GM19328 (cell line): ENCODE data around the gene MBTPS2.
"Not testable (repeated sequence)": the region's sequence is repeated elsewhere in the genome, so short reads cannot be mapped to it uniquely, and the experiment has no call there.

Source experiments
- ATAC-seq: cut with Tn5 transposase; IDR thresholded peaks from one replicate; pipeline ENCODE4 v1.9.1; 2021; ENCODE audit warnings: mild to moderate bottlenecking, moderate library complexity; ENCODE audit not compliant: unreplicated experiment

MBTPS2 gene

DNA sequence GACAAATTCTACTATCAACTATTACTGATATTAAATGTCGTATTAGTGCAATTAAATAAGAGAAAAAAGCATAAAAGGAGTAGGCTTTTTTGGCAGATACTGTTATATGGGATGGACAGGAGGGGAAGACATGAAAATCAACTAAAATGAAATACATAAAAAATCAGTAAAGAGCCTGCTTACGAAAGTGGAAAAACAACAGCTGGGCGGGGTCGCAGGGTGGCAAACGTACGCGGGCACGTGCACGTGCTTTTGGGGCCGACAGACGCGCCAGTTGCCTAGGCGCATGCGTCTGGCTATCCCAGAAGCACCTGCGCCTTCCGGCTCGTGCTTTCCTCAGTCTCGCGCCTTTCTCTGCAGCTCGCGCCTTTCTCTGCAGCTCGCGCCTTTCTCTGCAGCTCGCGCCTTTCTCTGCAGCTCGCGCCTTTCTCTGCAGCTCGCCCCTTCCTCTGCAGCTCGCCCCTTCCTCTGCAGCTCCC is 16.6 kb downstream of the MBTPS2 start, which contains the start of gene YY2:
Gene YY2 (plus strand): TSS at position 51 of the 479 bp plus-strand sequence. CDS start 498 bp downstream, outside the sequence.
- no peak for ATAC-seq

DNA sequence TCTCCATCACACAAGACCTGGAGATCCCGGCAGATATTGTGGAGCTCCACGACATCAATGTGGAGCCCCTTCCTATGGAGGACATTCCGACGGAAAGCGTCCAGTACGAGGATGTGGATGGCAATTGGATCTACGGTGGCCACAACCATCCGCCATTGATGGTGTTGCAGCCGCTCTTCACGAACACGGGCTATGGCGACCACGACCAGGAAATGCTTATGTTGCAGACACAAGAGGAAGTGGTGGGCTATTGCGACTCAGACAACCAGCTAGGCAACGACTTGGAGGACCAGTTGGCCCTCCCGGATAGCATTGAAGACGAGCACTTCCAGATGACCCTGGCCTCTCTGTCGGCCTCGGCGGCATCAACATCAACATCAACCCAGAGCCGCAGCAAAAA is 17.1 kb downstream of the MBTPS2 start:
- ATAC-seq = no peak

DNA sequence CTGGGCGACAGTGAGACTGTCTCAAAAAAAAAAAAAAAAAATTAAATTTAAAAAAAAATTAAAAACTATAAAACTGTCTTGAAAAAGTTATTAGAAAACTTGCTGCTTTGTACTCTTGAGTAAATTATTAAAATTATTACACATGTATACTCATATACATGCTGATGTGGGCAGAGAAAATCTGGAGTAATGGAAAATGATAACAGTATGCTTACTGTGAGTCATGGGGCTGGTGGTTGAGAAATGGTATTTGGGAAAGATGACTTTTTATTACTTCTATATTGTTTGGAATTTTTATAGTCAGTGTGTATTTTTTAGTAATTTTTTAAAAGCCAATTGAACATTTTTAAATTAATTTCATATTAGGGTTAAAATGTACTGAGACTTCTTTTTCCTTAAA is 23.8 kb downstream of the MBTPS2 start:
- ATAC-seq = no peak

DNA sequence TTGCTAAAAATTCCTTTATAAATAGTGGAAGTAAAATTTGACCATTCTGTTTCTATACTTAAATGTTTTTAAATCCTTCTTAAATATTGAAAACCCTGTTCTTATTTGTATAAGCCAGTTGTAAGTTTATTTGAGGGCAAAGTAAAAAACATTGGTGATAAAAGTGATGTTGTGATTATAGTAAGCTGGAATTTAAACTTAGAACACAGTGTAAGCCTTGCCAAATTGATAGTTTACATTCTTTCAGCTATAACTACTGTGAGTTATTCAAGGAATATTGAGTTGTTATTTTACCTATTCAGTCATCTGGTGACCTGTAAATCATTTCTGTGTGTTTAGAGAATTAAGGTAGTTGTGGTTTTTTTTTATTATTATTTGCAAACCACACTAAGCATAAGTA is 26.0 kb downstream of the MBTPS2 start:
- ATAC-seq = no peak

GRCh38 chrX:21870494-21870893 is 31.1 kb downstream of the MBTPS2 start:
- ATAC-seq = no peak

DNA sequence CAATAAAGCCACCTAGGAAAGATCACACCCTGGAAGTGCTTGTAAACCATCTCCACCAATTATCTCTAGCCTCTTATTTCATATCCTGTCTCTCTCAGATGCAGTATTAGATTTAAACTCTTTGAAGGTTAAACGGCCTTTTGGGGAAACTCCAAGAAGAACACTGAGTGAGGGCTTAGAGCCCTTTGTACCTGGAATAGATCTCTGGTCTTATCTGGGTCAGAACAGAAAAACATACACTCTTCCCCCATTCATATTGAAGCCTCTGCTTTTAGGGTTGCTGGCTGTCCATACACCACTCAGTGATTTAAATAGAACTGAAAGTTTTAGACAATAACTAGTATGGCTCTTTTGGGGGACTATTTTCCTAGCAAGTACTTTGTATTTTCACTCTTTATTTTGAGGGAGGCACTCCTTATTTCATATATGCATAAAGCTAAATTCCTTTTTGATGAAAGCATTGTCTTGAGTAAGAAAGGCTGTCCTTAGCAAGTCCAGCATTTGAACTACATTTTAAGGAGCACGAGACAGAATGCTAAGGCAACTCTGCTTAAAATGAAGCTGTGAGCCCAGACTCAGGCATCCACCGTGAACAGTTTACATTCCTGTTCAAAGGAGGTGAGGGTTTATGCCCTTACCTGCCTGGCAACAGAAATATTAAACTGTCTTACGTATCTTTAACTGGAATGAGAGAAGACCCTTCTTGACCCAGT is 33.8 kb downstream of the MBTPS2 start:
- no peak for ATAC-seq

GRCh38 chrX:21874182-21874581 is 34.8 kb downstream of the MBTPS2 start:
- ATAC-seq = not testable (repeated sequence)

- ATAC-seq = no peak
These were observed 35.6 kb downstream of the MBTPS2 start for GRCh38 chrX:21875013-21875412.

- ATAC-seq = no peak
These were observed 42.6 kb downstream of the MBTPS2 start for GRCh38 chrX:21881881-21882574.

DNA sequence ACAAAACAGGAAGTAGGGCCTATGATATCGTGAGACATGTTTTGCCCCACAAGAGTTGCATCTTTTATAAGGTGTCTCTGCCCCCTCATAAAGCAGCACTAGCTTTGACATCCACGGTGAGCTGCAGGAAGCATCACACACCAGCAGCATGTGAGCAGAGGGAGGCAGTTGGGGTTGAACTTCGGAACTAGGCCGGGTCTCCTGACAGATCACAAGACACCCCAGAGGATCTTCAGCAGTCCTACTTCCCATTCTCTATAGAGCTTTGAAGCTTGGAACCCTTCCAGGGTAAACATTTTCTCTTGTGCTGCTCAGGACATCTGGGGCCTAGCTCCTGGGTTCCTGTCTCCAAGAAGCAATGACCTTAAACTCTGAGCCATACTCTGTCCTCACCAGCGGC is 43.8 kb downstream of the MBTPS2 start:
- ATAC-seq = no peak

- ATAC-seq = no peak
These were observed 46.2 kb downstream of the MBTPS2 start for GRCh38 chrX:21885568-21885967.

DNA sequence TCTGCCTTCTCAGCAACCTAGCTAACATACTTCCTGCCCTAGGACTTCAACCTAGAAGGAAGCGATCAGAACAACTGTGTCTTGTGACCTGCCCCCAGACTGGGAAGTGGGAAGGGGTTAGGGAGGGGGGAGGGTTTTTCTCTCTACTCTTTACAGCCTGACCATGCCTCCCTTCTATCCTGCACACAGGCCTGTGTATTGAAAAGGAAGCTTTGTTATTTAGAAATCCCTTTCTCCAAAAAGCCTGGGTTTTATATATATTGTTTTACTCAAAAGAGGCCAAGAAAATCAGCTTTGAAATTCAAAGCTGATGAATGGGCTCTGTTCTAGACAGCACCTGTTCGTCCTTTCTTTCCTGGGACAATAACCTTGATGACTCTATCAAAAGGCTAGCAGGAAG is 65.9 kb downstream of the MBTPS2 start:
- ATAC-seq = no peak

GRCh38 chrX:21905953-21906352 is 66.5 kb downstream of the MBTPS2 start:
- no peak for ATAC-seq

- ATAC-seq = no peak
These were observed 67.8 kb downstream of the MBTPS2 start for GRCh38 chrX:21907260-21907659.

DNA sequence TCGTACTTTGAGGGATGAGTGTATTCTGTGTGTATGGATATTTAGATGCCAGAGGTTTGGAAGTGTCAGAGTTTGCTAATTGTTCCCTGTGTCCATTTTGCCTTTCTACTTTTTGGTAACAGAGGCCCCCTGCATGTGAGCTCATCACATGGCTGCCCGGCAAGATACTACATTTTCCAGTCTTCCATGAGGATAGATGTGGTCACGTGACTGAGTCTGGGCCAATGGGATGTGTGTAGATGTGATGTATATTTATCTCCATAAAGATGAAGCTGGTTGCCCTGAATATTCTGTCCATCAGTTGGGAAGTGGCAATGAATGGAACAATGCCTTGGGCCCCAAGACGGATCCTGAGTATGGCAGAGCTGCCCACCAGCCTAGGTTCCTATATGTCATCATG is 72.1 kb downstream of the MBTPS2 start:
- no peak for ATAC-seq

GRCh38 chrX:21912220-21912619 is 72.8 kb downstream of the MBTPS2 start:
- no peak for ATAC-seq

- no peak for ATAC-seq
These were observed 73.6 kb downstream of the MBTPS2 start for GRCh38 chrX:21912989-21913388.

- ATAC-seq = no peak
These were observed 86.7 kb downstream of the MBTPS2 start for GRCh38 chrX:21926116-21926515.

- no peak for ATAC-seq
These were observed 87.3 kb downstream of the MBTPS2 start for GRCh38 chrX:21926527-21927278.

DNA sequence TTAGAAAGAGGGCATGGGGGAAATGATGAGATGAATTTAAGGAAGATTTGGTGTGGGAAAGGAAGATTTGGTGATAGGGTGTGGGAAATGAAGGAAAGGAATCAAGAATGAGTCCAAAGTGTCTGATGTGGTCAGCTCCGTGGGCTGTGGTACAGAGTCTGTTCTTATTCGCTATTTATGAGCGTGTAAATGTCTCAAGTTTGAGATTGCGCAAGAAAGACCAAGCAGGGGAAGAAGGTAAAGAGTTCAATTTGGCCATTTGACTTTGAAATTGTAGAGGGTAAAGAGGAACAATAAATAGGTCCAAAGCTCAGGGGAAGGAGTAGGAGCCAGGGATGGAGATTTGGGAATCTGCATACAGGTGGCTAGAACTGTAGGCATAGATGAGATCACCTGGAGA is 89.8 kb downstream of the MBTPS2 start:
- no peak for ATAC-seq

- no peak for ATAC-seq
These were observed 91.6 kb downstream of the MBTPS2 start for GRCh38 chrX:21930986-21931385.
